ENCODE data around the gene SPOPL. TPM values are rescaled to one million over a fixed set of nuclear protein-coding genes. Genes with fewer than 3 reads are reported as not detected.
A peak's percentile ranks its signal among the peaks of the same experiment; 100 is the strongest.

SPOPL gene
- total and polyA plus RNA-seq, 2 donors (not counting 1 experiment from before 2014, with no cell fraction given), result 14.0 to 53.6 TPM

DNA sequence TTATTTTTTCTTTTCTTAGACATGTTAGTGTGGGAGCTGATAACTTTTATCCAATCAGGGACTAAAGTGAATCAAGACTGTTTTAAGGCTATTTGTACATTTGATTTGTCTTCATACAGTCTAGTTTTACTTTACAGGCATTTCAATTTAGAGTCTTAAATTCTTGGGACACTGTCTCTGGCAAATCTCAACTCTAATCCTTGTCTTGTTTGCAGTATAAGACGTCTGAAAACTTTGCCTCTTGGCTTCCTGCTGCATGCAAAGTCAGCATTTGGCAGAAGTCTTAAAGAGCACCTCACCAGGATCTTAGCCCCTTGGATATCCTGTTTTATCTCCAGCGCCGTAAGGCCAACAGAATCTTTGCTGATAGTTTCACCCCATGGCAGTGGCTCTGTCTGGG, 30.3 kb downstream of the SPOPL start:
- H3K9me3 Mint-ChIP-seq (ENCODE audit: insufficient read depth), result no peaks in the 10 kb centered on the region
- intact Hi-C loops (cut with micrococcal nuclease), result loop anchor here (5.0 kb wide), 1 partner anchor 45 kb away; no protein-coding TSS in a partner anchor

DNA sequence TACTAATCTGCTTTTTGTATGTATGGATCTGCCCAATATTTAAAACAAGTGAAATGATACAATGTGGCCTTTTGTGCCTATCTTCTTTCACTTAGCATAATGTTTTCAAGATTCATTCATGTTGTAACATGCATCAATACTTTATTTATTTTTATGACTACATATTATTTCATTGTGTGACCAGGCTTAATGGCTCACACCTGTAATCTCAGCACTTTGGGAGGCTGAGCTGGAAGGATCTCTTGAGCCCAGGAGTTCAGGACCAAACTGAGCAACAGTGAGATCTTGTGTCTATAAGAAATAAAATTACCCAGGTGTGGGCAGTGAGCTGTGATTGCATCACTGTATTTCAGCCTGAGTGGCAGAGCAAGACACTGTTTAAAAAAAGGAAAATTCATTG, 33.2 kb downstream of the SPOPL start:
- TF ChIP-seq EZH2 (IDR thresholded peaks at IDR 0.05; ENCODE audit: borderline replicate concordance, insufficient read depth, low read depth, low read length, poor library complexity, severe bottlenecking), result no peak
- TF ChIP-seq, protein P1, sequence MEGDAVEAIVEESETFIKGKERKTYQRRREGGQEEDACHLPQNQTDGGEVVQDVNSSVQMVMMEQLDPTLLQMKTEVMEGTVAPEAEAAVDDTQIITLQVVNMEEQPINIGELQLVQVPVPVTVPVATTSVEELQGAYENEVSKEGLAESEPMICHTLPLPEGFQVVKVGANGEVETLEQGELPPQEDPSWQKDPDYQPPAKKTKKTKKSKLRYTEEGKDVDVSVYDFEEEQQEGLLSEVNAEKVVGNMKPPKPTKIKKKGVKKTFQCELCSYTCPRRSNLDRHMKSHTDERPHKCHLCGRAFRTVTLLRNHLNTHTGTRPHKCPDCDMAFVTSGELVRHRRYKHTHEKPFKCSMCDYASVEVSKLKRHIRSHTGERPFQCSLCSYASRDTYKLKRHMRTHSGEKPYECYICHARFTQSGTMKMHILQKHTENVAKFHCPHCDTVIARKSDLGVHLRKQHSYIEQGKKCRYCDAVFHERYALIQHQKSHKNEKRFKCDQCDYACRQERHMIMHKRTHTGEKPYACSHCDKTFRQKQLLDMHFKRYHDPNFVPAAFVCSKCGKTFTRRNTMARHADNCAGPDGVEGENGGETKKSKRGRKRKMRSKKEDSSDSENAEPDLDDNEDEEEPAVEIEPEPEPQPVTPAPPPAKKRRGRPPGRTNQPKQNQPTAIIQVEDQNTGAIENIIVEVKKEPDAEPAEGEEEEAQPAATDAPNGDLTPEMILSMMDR (IDR thresholded peaks at IDR 0.05), result no peak
- peaks cover 5 to 12% (median 11%) of the 10 kb centered on the region in 3 donors for H3K9me3 ChIP-seq (ENCODE audit: control extremely low read depth in 1 of 3, control insufficient read depth in 2 of 3, insufficient read depth in 1 of 3, low read length in 2 of 3)
- H3K4me3 ChIP-seq (ENCODE audit: control extremely low read depth in 1 of 5, extremely low read depth in 1 of 5, insufficient read depth in 1 of 5, low read depth in 2 of 5, low read length in 4 of 5), result no peak overlapping the region
- no peak overlapping the region for H3K9ac ChIP-seq (ENCODE audit: low read length)
- H4K20me1 ChIP-seq (ENCODE audit: control insufficient read depth, insufficient read depth, low read length, poor library complexity, severe bottlenecking), result peaks cover 80% of the 10 kb centered on the region
- H3K4me2 ChIP-seq (replicated peaks; ENCODE audit: low read depth, low read length, poor library complexity, severe bottlenecking), result no peak overlapping the region
- peaks cover 9 to 12% of the 10 kb centered on the region in 2 experiments for H3K36me3 ChIP-seq (replicated peaks in 1 of 2; ENCODE audit: control extremely low read depth in 1 of 2, control insufficient read depth in 1 of 2, extremely low read depth in 1 of 2, insufficient read depth in 2 of 2, low read length in 1 of 2)
- Mint-ChIP-seq H3K4me1 (peaks cover 65% of the 10 kb centered on the region), H3K9me3 (ENCODE audit: insufficient read depth) (peaks cover 9% of the 10 kb centered on the region), H3K4me3 (no peak overlapping the region), H3K27ac (no peak overlapping the region), H3K27me3 (no peaks in the 10 kb centered on the region)
- H2AFZ ChIP-seq (ENCODE audit: insufficient read depth, low read depth, low read length, poor library complexity, severe bottlenecking), result no peak overlapping the region
- peaks cover 16 to 45% of the 10 kb centered on the region in 2 donors for H3K4me1 ChIP-seq (ENCODE audit: control insufficient read depth in 2 of 2, insufficient read depth in 2 of 2, low read length in 2 of 2)
- H3K27ac ChIP-seq (ENCODE audit: low read length in 2 of 2), result peak overlapping the region in 1 of 2 donors; percentile 15
- POLR2A ChIA-PET, result interaction anchor here (0.7 kb wide), 1 partner anchor 9 kb away, joined by 8 read pairs; no protein-coding TSS in a partner anchor
- no peak for ATAC-seq (ENCODE audit: low read depth)
- DNase-seq, result no peak
- intact Hi-C loops (cut with micrococcal nuclease), result loop anchor here (5.0 kb wide), 1 partner anchor 47 kb away; no protein-coding TSS in a partner anchor
- CTCF ChIA-PET, result no interaction called here
- H3K79me2 ChIP-seq (ENCODE audit: control insufficient read depth, insufficient read depth, low read length), result peaks cover 91% of the 10 kb centered on the region
- H3K27me3 ChIP-seq (replicated peaks in 1 of 4; ENCODE audit: control extremely low read depth in 1 of 4, control insufficient read depth in 3 of 4, insufficient read depth in 4 of 4, low read length in 3 of 4), result no peaks in the 10 kb centered on the region

More for the DNA sequence above, 30.3 kb downstream of the SPOPL start:
- Histone ChIP-seq H3K9me3 (ENCODE audit: control extremely low read depth in 1 of 3, control insufficient read depth in 2 of 3, insufficient read depth in 1 of 3, low read length in 2 of 3) (peaks cover 0 to 2% (median 2%) of the 10 kb centered on the region in 3 donors), H2AFZ (ENCODE audit: insufficient read depth, low read depth, low read length, poor library complexity, severe bottlenecking) (no peak overlapping the region), H3K4me2 (replicated peaks; ENCODE audit: low read depth, low read length, poor library complexity, severe bottlenecking) (no peak overlapping the region), H4K20me1 (ENCODE audit: control insufficient read depth, insufficient read depth, low read length, poor library complexity, severe bottlenecking) (peaks cover 89% of the 10 kb centered on the region), H3K36me3 (replicated peaks in 1 of 2; ENCODE audit: control extremely low read depth in 1 of 2, control insufficient read depth in 1 of 2, extremely low read depth in 1 of 2, insufficient read depth in 2 of 2, low read length in 1 of 2) (peaks cover 3 to 4% of the 10 kb centered on the region in 2 experiments), H3K4me3 (ENCODE audit: control extremely low read depth in 1 of 5, extremely low read depth in 1 of 5, insufficient read depth in 1 of 5, low read depth in 2 of 5, low read length in 4 of 5) (no peak overlapping the region), H3K27me3 (replicated peaks in 1 of 4; ENCODE audit: control extremely low read depth in 1 of 4, control insufficient read depth in 3 of 4, insufficient read depth in 4 of 4, low read length in 3 of 4) (no peaks in the 10 kb centered on the region), H3K4me1 (ENCODE audit: control insufficient read depth in 2 of 2, insufficient read depth in 2 of 2, low read length in 2 of 2) (peaks cover 19 to 58% of the 10 kb centered on the region in 2 donors), H3K79me2 (ENCODE audit: control insufficient read depth, insufficient read depth, low read length) (peaks cover 98% of the 10 kb centered on the region), H3K9ac (ENCODE audit: low read length) (no peak overlapping the region), H3K27ac (ENCODE audit: low read length in 2 of 2) (peak overlapping the region in 1 of 2 donors; percentile 41)
- no peaks in the 10 kb centered on the region for H3K27me3 Mint-ChIP-seq
- peaks cover 79% of the 10 kb centered on the region for H3K4me1 Mint-ChIP-seq
- DNase-seq (no peak), ATAC-seq (ENCODE audit: low read depth) (no peak)
- TF ChIP-seq EZH2 (IDR thresholded peaks at IDR 0.05; ENCODE audit: borderline replicate concordance, insufficient read depth, low read depth, low read length, poor library complexity, severe bottlenecking), result no peak
- TF ChIP-seq, protein P1 (IDR thresholded peaks at IDR 0.05), result no peak
- CTCF ChIA-PET, result no interaction called here
- peak overlapping the region; percentile 26 for H3K4me3 Mint-ChIP-seq
- POLR2A ChIA-PET, result no interaction called here
- WGBS (ENCODE audit: insufficient coverage), result 74% methylated on average over 3 of the region's 3 CpGs
- H3K27ac Mint-ChIP-seq, result peak overlapping the region; percentile 44

All from B cell (primary cell).